GM12878 (cell line): Measurements from ENCODE around the gene GFRA1. TPM values are rescaled to one million over a fixed set of nuclear protein-coding genes. Genes with fewer than 3 reads are reported as not detected.

Experiments used
- ATAC-seq: fragments of 200-7000 bp; cut with Tn5 transposase; 3 replicates; pipeline ENCODE4 v1.9.1; 2020; ENCODE audit warnings: mild to moderate bottlenecking, moderate library complexity
- BruUV-seq: library from RNA; stranded (reverse); fragments of 400-500 nt; replicated peaks from 2 replicates; lab custom pipeline; 2021; lab: Mats Ljungman, UMichigan
- CTCF ChIA-PET: fragments of 300-600 bp; sonication (Branson Sonifier 250); formaldehyde crosslinking; extraction: SDS; loops from one replicate; lab custom pipeline; 2021; ENCODE audit warnings: inconsistent platforms; lab: Yijun Ruan, JAX
- POLR2A ChIA-PET: fragments of 350-600 bp; formaldehyde crosslinking; extraction: SDS; loops from one replicate; lab custom pipeline; 2021; ENCODE audit warnings: inconsistent platforms; lab: Charles Lee
- RAD21 ChIA-PET: fragments of 300-600 bp; sonication (Branson Sonifier 250); formaldehyde crosslinking; loops from one replicate; lab custom pipeline; 2023; ENCODE audit warnings: antibody characterized with exemption; ENCODE audit not compliant: unreplicated experiment; lab: Charles Lee
- SMC1A ChIA-PET: fragments of 300-600 bp; sonication (Branson Sonifier 250); formaldehyde crosslinking; loops from one replicate; lab custom pipeline; 2023; ENCODE audit not compliant: unreplicated experiment, uncharacterized antibody; lab: Charles Lee
- DNase-seq: peaks from one replicate; pipeline ENCODE4 v3.0.0-alpha.2; 2011; ENCODE audit warnings: low read depth, low spot score
- FAIRE-seq: peaks from 3 replicates; lab custom pipeline; 2011; peaks lifted over from hg19 to GRCh38; lab: Jason Lieb, UNC
- H2AFZ ChIP-seq: 2 replicates; pipeline ENCODE4 v1.6.0; 2011; ENCODE audit warnings: low read depth, low read length, control low read depth; ENCODE audit not compliant: control insufficient read depth
- H3K27ac ChIP-seq: 2 replicates; pipeline ENCODE4 v1.5.1; 2011; ENCODE audit warnings: control low read depth; ENCODE audit not compliant: control insufficient read depth, insufficient read depth
- H3K27me3 ChIP-seq, 2 experiments: replicated peaks in 1 of 2; 2 replicates each; pipeline versions ENCODE4 v1.6.0 to v1.6.1; 2011; ENCODE audit warnings: low read length in 1 of 2; ENCODE audit not compliant: control insufficient read depth in 2 of 2, insufficient read depth in 2 of 2
- H3K36me3 ChIP-seq, 2 experiments: 2 replicates each; pipeline ENCODE4 v1.5.1; 2011; ENCODE audit warnings: low read length in 1 of 2; ENCODE audit not compliant: control insufficient read depth in 2 of 2, insufficient read depth in 2 of 2
- H3K4me1 ChIP-seq: 2 replicates; pipeline ENCODE4 v1.6.1; 2011; ENCODE audit warnings: mild to moderate bottlenecking, low read length, moderate library complexity, mixed read lengths; ENCODE audit not compliant: control insufficient read depth, insufficient read depth
- H3K4me2 ChIP-seq: 2 replicates; pipeline ENCODE4 v1.6.0; 2011; ENCODE audit warnings: control low read depth; ENCODE audit not compliant: control insufficient read depth, insufficient read depth
- H3K4me3 ChIP-seq: fragments of 200-600 bp; sonication (generic); 2 replicates; pipeline ENCODE4 v1.5.1; 2016
- H3K79me2 ChIP-seq: 2 replicates; pipeline ENCODE4 v1.6.0; 2011; ENCODE audit warnings: low read length; ENCODE audit not compliant: control insufficient read depth, insufficient read depth
- H3K9ac ChIP-seq: 2 replicates; pipeline ENCODE4 v1.8.0; 2011; ENCODE audit warnings: low read length, control low read depth, mixed read lengths; ENCODE audit not compliant: control insufficient read depth, insufficient read depth
- H3K9me3 ChIP-seq: replicated peaks from 3 replicates; pipeline ENCODE4 v1.5.1; 2011; ENCODE audit warnings: mild to moderate bottlenecking, low read length; ENCODE audit not compliant: control insufficient read depth, insufficient read depth
- H4K20me1 ChIP-seq: 2 replicates; pipeline ENCODE4 v1.6.0; 2011; ENCODE audit not compliant: control insufficient read depth, insufficient read depth
- BACH1 ChIP-seq: fragments of 450-650 bp; IDR thresholded peaks from 2 replicates; pipeline ENCODE4 v1.6.1; 2017; ENCODE audit warnings: mild to moderate bottlenecking, borderline replicate concordance
- BMI1 ChIP-seq: fragments of 450-650 bp; IDR thresholded peaks from 2 replicates; pipeline ENCODE4 v1.6.1; 2016; ENCODE audit warnings: mild to moderate bottlenecking, moderate library complexity, borderline replicate concordance
- ETV6 ChIP-seq, 2 experiments: fragments of 450-650 bp in 1 of 2; IDR thresholded peaks in 1 of 2; conservative IDR thresholded peaks in 1 of 2; 2 replicates each; pipeline ENCODE4 v1.6.1; 2014; ENCODE audit warnings: antibody characterized with exemption in 1 of 2, borderline replicate concordance in 1 of 2, low read depth in 1 of 2, mild to moderate bottlenecking in 1 of 2, moderate library complexity in 1 of 2
- HDAC6 ChIP-seq: fragments of 200-600 bp; sonication (generic); IDR thresholded peaks from one replicate; pipeline ENCODE4 v1.8.0; 2017; ENCODE audit warnings: antibody characterized with exemption; ENCODE audit not compliant: unreplicated experiment
- HDGF ChIP-seq: fragments of 450-650 bp; IDR thresholded peaks from 2 replicates; pipeline ENCODE4 v1.6.1; 2016; ENCODE audit warnings: antibody characterized with exemption
- IRF4 ChIP-seq: IDR thresholded peaks from 2 replicates; pipeline ENCODE4 v1.6.1; 2011; ENCODE audit warnings: low read depth, low read length
- KAT2A ChIP-seq: conservative IDR thresholded peaks from 2 replicates; pipeline ENCODE4 v1.6.1; 2011; ENCODE audit warnings: low read depth, low read length; ENCODE audit not compliant: control insufficient read depth
- MEF2B ChIP-seq: fragments of 450-650 bp; IDR thresholded peaks from 2 replicates; pipeline ENCODE4 v1.6.1; 2018; ENCODE audit warnings: mild to moderate bottlenecking, moderate library complexity; ENCODE audit not compliant: partially characterized antibody, poor library complexity, severe bottlenecking
- NFYB ChIP-seq: IDR thresholded peaks from 2 replicates; pipeline ENCODE4 v1.6.1; 2011; ENCODE audit warnings: low read depth, mild to moderate bottlenecking, low read length, improper control_type of control experiment, moderate library complexity; ENCODE audit not compliant: insufficient read depth
- NR2C2 ChIP-seq: IDR thresholded peaks from 2 replicates; pipeline ENCODE4 v1.6.1; 2011; ENCODE audit warnings: borderline replicate concordance, low read depth; ENCODE audit not compliant: control insufficient read depth, insufficient read length
- PML ChIP-seq: IDR thresholded peaks from 2 replicates; pipeline ENCODE4 v1.6.1; 2012; ENCODE audit warnings: low read length, inconsistent platforms
- STAT1 ChIP-seq: fragments of 450-650 bp; conservative IDR thresholded peaks from 2 replicates; pipeline ENCODE4 v1.6.1; 2014; ENCODE audit warnings: antibody characterized with exemption, mild to moderate bottlenecking
- TARDBP ChIP-seq: IDR thresholded peaks from 2 replicates; pipeline ENCODE4 v1.6.1; 2016; ENCODE audit warnings: borderline replicate concordance
- ZNF384 ChIP-seq: IDR thresholded peaks from 2 replicates; pipeline ENCODE4 v1.6.1; 2012; ENCODE audit warnings: low read depth, mild to moderate bottlenecking, low read length, improper control_type of control experiment, borderline replicate concordance
- WGBS: methylation state at CpG from one replicate; pipeline ENCODE4 v1.1.6; 2016; ENCODE audit warnings: low lambda C conversion rate; ENCODE audit not compliant: insufficient replicate concordance, insufficient coverage; ENCODE audit errors: missing lambda C conversion rate; 5-methylcytosine and 5-hydroxymethylcytosine counted together
- in situ Hi-C: fragments of 300-500 bp; cut with MboI; formaldehyde crosslinking; loops from 9 replicates; pipeline ENCODE4 v1.14.3; 2018; ENCODE audit warnings: mixed read lengths
- intact Hi-C: fragments of 100-400 bp; cut with micrococcal nuclease; formaldehyde crosslinking; loops from one replicate; pipeline ENCODE4 v1.14.2; 2022; ENCODE audit not compliant: unreplicated experiment
- polyA plus RNA-seq, 11 experiments: library from polyadenylated mRNA; depleted of rRNA in 4 of 11; unstranded in 6 of 11; stranded (reverse) in 5 of 11; fragments of >200 nt; fragmentation: Nextera tagmentation in 4 of 11; fragmentation: Illumina TruSeq in 1 of 11; extraction: Ambion mirVana in 4 of 11; extraction: Trizol in 1 of 11; gene quantifications; 1 replicate in 1 of 11; 2 replicates in 10 of 11; pipeline versions ENCODE4 v1.2.1 to v1.2.3, GENCODE V29; 2011 to 2016; ENCODE audit warnings: inconsistent platforms in 2 of 11, missing spikeins in 2 of 11, low read depth in 1 of 11
- total RNA-seq, 4 experiments: library from RNA; depleted of rRNA in 3 of 4; stranded (reverse); fragments of >200 nt in 3 of 4; fragmentation: Illumina TruSeq in 1 of 4; extraction: Trizol in 1 of 4; gene quantifications; 2 replicates each; pipeline versions ENCODE4 v1.2.1 to v1.2.3, GENCODE V29; 2013 to 2021
- TF ChIP-seq, protein P1 (sequence below): fragments of 450-650 bp; formaldehyde crosslinking; IDR thresholded peaks from 2 replicates; pipeline ENCODE4 v1.5.0; 2022; ENCODE audit warnings: mild to moderate bottlenecking, missing genetic modification characterization

GFRA1 gene
- total and polyA plus RNA-seq, 10 of the 15 experiments (the other 5 are each of a cell fraction or from before 2014, with no cell fraction given): 0.05 to 0.19 TPM; not detected in 8

GRCh38 chr10:116150606-116151005 lies 122.4 kb downstream of the GFRA1 start:
- ChIA-PET SMC1A (interaction anchor here (0.6 kb wide), 1 partner anchor 78 kb away, joined by 3 read pairs; no protein-coding TSS in a partner anchor), POLR2A (no interaction called here), RAD21 (no interaction called here), CTCF (no interaction called here)
- Histone ChIP-seq H3K4me2 (no peak overlapping the region), H3K36me3 (no peaks in the 10 kb centered on the region), H3K9me3 (no peaks in the 10 kb centered on the region), H2AFZ (no peak overlapping the region), H3K27me3 (no peaks in the 10 kb centered on the region; a peak in 1 of 4 replicates), H3K79me2 (no peaks in the 10 kb centered on the region), H3K4me3 (no peak overlapping the region), H3K27ac (no peak overlapping the region), H3K4me1 (no peaks in the 10 kb centered on the region), H3K9ac (no peak overlapping the region), H4K20me1 (no peaks in the 10 kb centered on the region)
- intact Hi-C loops: no loop called here
- BruUV-seq: no TSS peak
- FAIRE-seq (no peak), DNase-seq (no peak), ATAC-seq (no peak)
- in situ Hi-C loops: no loop called here
- no peak for TF ChIP-seq STAT1
- TF ChIP-seq BACH1: no peak
- TF ChIP-seq KAT2A: no peak
- no peak for TF ChIP-seq IRF4
- no peak for TF ChIP-seq ETV6 (conservative IDR thresholded peaks at IDR 0.05 in 1 of 2, IDR thresholded peaks at IDR 0.05 in 1 of 2; ENCODE audit: borderline replicate concordance in 1 of 2, low read depth in 1 of 2)
- no peak for TF ChIP-seq MEF2B
- no peak for TF ChIP-seq NR2C2
- TF ChIP-seq, protein P1, sequence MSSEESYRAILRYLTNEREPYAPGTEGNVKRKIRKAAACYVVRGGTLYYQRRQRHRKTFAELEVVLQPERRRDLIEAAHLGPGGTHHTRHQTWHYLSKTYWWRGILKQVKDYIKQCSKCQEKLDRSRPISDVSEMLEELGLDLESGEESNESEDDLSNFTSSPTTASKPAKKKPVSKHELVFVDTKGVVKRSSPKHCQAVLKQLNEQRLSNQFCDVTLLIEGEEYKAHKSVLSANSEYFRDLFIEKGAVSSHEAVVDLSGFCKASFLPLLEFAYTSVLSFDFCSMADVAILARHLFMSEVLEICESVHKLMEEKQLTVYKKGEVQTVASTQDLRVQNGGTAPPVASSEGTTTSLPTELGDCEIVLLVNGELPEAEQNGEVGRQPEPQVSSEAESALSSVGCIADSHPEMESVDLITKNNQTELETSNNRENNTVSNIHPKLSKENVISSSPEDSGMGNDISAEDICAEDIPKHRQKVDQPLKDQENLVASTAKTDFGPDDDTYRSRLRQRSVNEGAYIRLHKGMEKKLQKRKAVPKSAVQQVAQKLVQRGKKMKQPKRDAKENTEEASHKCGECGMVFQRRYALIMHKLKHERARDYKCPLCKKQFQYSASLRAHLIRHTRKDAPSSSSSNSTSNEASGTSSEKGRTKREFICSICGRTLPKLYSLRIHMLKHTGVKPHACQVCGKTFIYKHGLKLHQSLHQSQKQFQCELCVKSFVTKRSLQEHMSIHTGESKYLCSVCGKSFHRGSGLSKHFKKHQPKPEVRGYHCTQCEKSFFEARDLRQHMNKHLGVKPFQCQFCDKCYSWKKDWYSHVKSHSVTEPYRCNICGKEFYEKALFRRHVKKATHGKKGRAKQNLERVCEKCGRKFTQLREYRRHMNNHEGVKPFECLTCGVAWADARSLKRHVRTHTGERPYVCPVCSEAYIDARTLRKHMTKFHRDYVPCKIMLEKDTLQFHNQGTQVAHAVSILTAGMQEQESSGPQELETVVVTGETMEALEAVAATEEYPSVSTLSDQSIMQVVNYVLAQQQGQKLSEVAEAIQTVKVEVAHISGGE: no peak
- TF ChIP-seq PML: no peak
- no peak for TF ChIP-seq NFYB
- no peak for TF ChIP-seq HDAC6
- no peak for TF ChIP-seq HDGF
- no peak for TF ChIP-seq ZNF384
- no peak for TF ChIP-seq BMI1
- no peak for TF ChIP-seq TARDBP
- WGBS: under 1% methylated on average over 6 of the region's 6 CpGs
